HepG2 (cell line): ENCODE results near the gene CCDC142. TPM values are rescaled to one million over a fixed set of nuclear protein-coding genes. Genes with fewer than 3 reads are reported as not detected.

ENCODE experiments used
- ARID5B ChIP-seq: IDR thresholded peaks from 2 replicates; pipeline ENCODE4 v1.4.0; 2020; ENCODE audit warnings: mild to moderate bottlenecking, missing genetic modification reagents
- BRF2 ChIP-seq: sonication (generic); formaldehyde crosslinking; IDR thresholded peaks from 2 replicates; pipeline ENCODE4 v1.8.1; 2022; ENCODE audit warnings: mild to moderate bottlenecking, missing genetic modification reagents
- EP300 ChIP-seq, 3 experiments: sonication (generic) in 1 of 3; formaldehyde crosslinking in 1 of 3; IDR thresholded peaks; 2 replicates each; pipeline versions ENCODE4 v1.5.1 to v1.6.1; 2011 to 2020; ENCODE audit warnings: low read depth in 2 of 3, low read length in 2 of 3, borderline replicate concordance in 1 of 3, improper control_type of control experiment in 1 of 3, mild to moderate bottlenecking in 1 of 3, missing genetic modification reagents in 1 of 3, moderate library complexity in 1 of 3
- NBN ChIP-seq: fragments of 450-650 bp; conservative IDR thresholded peaks from 2 replicates; pipeline ENCODE4 v1.6.1; 2017
- NR0B2 ChIP-seq: sonication (generic); formaldehyde crosslinking; IDR thresholded peaks from 2 replicates; pipeline ENCODE4 v1.4.0; 2020; ENCODE audit warnings: mild to moderate bottlenecking, missing genetic modification reagents
- RBAK ChIP-seq: sonication (generic); formaldehyde crosslinking; IDR thresholded peaks from 2 replicates; pipeline ENCODE4 v1.5.1; 2020; ENCODE audit warnings: mild to moderate bottlenecking, missing genetic modification reagents
- TCF12 ChIP-seq, 2 experiments: fragments of 450-650 bp in 1 of 2; sonication (generic) in 1 of 2; formaldehyde crosslinking in 1 of 2; IDR thresholded peaks; 2 replicates each; pipeline versions ENCODE4 v1.6.1 to v1.8.0; 2017 to 2022; ENCODE audit warnings: antibody characterized with exemption in 1 of 2, mild to moderate bottlenecking in 1 of 2, missing genetic modification reagents in 1 of 2, moderate library complexity in 1 of 2
- TOE1 ChIP-seq: sonication (generic); formaldehyde crosslinking; IDR thresholded peaks from 2 replicates; pipeline ENCODE4 v1.4.0; 2020; ENCODE audit warnings: mild to moderate bottlenecking, missing genetic modification reagents
- ZKSCAN5 ChIP-seq: sonication (generic); formaldehyde crosslinking; IDR thresholded peaks from 2 replicates; pipeline ENCODE4 v1.5.1; 2020; ENCODE audit warnings: mild to moderate bottlenecking, missing genetic modification reagents
- ZNF546 ChIP-seq: sonication (generic); formaldehyde crosslinking; conservative IDR thresholded peaks from 2 replicates; pipeline ENCODE4 v1.8.1; 2023; ENCODE audit warnings: mild to moderate bottlenecking, missing genetic modification reagents
- ZNF749 ChIP-seq: sonication (generic); formaldehyde crosslinking; IDR thresholded peaks from 2 replicates; pipeline ENCODE4 v1.8.0; 2022; ENCODE audit warnings: mild to moderate bottlenecking, missing genetic modification reagents, moderate library complexity, borderline replicate concordance
- polyA plus RNA-seq, 8 experiments: library from polyadenylated mRNA; depleted of rRNA in 3 of 8; stranded (reverse) in 7 of 8; unstranded in 1 of 8; fragments of >200 nt; fragmentation: Illumina TruSeq in 4 of 8; extraction: Trizol in 4 of 8; gene quantifications; 2 replicates each; pipeline versions ENCODE4 v1.2.1 to v1.2.3, GENCODE V29; 2011 to 2016; ENCODE audit warnings: low read depth in 4 of 8, missing spikeins in 1 of 8, mixed read lengths in 1 of 8; ENCODE audit not compliant: insufficient read depth in 1 of 8
- total RNA-seq, 5 experiments: library from RNA; depleted of rRNA; stranded (reverse); fragments of >200 nt; fragmentation: Illumina TruSeq; extraction: Trizol; gene quantifications; 2 replicates each; pipeline ENCODE4 v1.2.3, GENCODE V29; 2016; ENCODE audit warnings: low read depth in 1 of 5
- TF ChIP-seq, protein P1 (sequence below): sonication (generic); formaldehyde crosslinking; IDR thresholded peaks from 2 replicates; pipeline ENCODE4 v1.4.0; 2020; ENCODE audit warnings: low read depth, missing genetic modification reagents
- TF ChIP-seq, protein P2 (sequence below): sonication (generic); formaldehyde crosslinking; IDR thresholded peaks from 2 replicates; pipeline ENCODE4 v1.4.0; 2020; ENCODE audit warnings: missing genetic modification reagents

The CCDC142 gene
- total and polyA plus RNA-seq, 2 of the 13 experiments (the other 11 are each of a cell fraction or from before 2014, with no cell fraction given), result 14.7 to 30.4 TPM

GRCh38 chr2:74502147-74502719 is 19.4 kb upstream of the CCDC142 start (continued):
- no peak for TF ChIP-seq TCF12 (IDR thresholded peaks at IDR 0.05)
- TF ChIP-seq TCF12 (CRISPR knock-in tag; IDR thresholded peaks at IDR 0.05), result no peak
- TF ChIP-seq NR0B2 (CRISPR knock-in tag), result no peak
- peak; percentile 25; the same call in 1 of the 2 replicates for TF ChIP-seq TOE1
- no peak for TF ChIP-seq RBAK
- TF ChIP-seq, protein P1, sequence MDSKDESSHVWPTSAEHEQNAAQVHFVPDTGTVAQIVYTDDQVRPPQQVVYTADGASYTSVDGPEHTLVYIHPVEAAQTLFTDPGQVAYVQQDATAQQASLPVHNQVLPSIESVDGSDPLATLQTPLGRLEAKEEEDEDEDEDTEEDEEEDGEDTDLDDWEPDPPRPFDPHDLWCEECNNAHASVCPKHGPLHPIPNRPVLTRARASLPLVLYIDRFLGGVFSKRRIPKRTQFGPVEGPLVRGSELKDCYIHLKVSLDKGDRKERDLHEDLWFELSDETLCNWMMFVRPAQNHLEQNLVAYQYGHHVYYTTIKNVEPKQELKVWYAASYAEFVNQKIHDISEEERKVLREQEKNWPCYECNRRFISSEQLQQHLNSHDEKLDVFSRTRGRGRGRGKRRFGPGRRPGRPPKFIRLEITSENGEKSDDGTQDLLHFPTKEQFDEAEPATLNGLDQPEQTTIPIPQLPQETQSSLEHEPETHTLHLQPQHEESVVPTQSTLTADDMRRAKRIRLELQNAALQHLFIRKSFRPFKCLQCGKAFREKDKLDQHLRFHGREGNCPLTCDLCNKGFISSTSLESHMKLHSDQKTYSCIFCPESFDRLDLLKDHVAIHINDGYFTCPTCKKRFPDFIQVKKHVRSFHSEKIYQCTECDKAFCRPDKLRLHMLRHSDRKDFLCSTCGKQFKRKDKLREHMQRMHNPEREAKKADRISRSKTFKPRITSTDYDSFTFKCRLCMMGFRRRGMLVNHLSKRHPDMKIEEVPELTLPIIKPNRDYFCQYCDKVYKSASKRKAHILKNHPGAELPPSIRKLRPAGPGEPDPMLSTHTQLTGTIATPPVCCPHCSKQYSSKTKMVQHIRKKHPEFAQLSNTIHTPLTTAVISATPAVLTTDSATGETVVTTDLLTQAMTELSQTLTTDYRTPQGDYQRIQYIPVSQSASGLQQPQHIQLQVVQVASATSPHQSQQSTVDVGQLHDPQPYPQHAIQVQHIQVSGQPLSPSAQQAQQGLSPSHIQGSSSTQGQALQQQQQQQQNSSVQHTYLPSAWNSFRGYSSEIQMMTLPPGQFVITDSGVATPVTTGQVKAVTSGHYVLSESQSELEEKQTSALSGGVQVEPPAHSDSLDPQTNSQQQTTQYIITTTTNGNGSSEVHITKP, result no peak
- TF ChIP-seq NBN, result no peak
- TF ChIP-seq ZNF749 (CRISPR knock-in tag), result 0 out of 2 replicates have a peak, but pooled peaks have one; percentile 12
- TF ChIP-seq EP300 (IDR thresholded peaks at IDR 0.05; ENCODE audit: low read depth in 2 of 2, low read length in 2 of 2), result peak; percentile 73; a peak in 3 of 4 replicates
- TF ChIP-seq EP300 (CRISPR knock-in tag; IDR thresholded peaks at IDR 0.05; ENCODE audit: borderline replicate concordance), result peak; percentile 75
- TF ChIP-seq, protein P2, sequence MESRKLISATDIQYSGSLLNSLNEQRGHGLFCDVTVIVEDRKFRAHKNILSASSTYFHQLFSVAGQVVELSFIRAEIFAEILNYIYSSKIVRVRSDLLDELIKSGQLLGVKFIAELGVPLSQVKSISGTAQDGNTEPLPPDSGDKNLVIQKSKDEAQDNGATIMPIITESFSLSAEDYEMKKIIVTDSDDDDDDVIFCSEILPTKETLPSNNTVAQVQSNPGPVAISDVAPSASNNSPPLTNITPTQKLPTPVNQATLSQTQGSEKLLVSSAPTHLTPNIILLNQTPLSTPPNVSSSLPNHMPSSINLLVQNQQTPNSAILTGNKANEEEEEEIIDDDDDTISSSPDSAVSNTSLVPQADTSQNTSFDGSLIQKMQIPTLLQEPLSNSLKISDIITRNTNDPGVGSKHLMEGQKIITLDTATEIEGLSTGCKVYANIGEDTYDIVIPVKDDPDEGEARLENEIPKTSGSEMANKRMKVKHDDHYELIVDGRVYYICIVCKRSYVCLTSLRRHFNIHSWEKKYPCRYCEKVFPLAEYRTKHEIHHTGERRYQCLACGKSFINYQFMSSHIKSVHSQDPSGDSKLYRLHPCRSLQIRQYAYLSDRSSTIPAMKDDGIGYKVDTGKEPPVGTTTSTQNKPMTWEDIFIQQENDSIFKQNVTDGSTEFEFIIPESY (CRISPR knock-in tag), result peak; percentile 34; the same call in 1 of the 2 replicates
- TF ChIP-seq ZKSCAN5 (CRISPR knock-in tag), result no peak; the same call in 1 of the 2 replicates
- no peak for TF ChIP-seq ZNF546 (CRISPR knock-in tag)
- TF ChIP-seq BRF2 (CRISPR knock-in tag), result no peak
- peak; percentile 78 for TF ChIP-seq ARID5B (CRISPR knock-in tag)
